Erythroblast (primary cell): ENCODE results near the gene ANGPT4.

Experiments used
- DNase-seq, 2 experiments: peaks; one replicate each; lab custom pipeline; 2025; lab: John Stamatoyannopoulos, UW
- GATA1 ChIP-seq: IDR thresholded peaks from 2 replicates; pipeline ENCODE4 v1.6.1; 2011; ENCODE audit warnings: low read depth, mild to moderate bottlenecking, control low read depth, low read length, moderate library complexity
- POLR2A ChIP-seq: IDR thresholded peaks from 2 replicates; pipeline ENCODE4 v1.6.1; 2011; ENCODE audit warnings: mild to moderate bottlenecking, low read length

ANGPT4 gene

DNA sequence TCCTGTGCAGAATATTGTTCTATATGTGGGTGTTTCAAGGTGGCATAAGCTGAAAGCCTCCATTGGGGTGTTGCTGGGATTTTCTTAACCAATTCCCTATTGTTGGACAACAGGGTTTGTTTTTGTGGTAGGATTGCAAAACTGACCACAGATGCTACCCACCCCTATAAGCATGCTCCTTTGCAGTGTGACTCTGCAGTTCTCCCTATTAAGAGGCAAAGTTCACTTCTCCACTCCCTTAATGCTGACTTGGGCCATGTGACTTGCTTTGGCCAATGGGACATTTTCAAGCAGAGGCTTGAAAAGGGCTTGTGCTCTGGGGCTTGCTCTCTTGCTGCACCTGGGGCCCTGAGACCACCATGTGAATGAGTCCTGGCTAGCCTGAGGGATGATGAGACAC lies 8.5 kb upstream of the ANGPT4 start:
- TF ChIP-seq POLR2A (no peak), GATA1 (no peak)
- DNase-seq = no peak

DNA sequence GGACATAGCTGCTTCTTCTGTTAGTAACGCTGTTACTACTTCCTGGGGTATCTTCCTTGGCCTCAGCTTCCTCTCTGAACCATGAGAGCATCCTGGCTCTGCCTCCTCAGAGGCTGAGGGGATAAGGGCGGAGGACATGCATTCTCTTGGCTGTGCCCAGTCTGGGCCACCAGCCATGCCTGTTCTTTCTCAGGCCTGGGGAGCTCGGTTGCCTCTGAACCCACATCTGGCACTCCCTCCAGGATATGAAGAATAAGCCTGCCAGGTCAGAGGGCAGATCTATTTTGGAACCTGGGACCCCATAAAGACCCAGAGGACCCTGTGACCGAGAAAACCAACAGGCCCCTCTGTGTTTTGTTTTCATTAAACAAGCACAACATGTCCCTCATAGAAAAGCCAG lies 6.6 kb upstream of the ANGPT4 start:
- TF ChIP-seq POLR2A (no peak), GATA1 (no peak)
- no peak for DNase-seq

DNA sequence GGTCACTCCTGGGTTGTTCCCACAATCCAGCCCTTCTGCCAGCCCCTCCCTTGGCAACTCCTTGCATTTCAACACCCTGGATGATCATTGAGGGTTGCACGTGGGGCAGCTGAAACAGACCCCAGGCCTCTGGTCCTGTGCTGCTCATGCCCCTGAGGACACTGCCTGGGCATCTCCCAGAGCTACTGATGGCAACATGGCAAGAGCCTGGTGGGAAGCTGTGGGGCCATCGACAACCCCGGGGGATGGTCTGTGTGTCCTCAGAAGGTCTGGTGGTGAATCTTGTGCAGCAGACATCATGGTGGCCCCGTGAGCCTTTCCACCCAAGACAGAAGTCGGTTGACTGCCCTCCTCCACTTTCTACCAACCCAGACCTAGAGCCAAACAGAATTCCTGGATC lies 4.9 kb upstream of the ANGPT4 start:
- DNase-seq = no peak
- no peak for TF ChIP-seq GATA1
- TF ChIP-seq POLR2A = no peak

DNA sequence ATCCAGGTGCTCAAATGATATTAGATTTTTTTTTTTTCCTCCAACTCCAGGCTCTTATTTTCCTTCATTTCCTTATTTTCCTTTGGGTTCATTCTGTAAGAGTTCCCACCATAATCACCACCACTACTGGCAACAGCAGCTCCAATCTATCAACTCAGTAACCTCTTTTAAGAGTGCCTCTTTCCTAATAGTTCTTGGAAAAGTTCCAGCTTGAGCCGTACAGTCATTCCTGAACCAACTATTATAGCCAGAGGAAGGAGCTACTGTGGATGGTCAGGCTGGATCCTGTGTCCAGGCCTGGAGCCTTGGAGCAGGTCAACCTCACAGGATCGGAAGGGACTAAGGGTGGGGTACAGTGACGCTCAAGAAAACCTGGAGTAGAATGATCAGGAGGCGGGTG lies 4.2 kb upstream of the ANGPT4 start:
- DNase-seq = no peak
- TF ChIP-seq POLR2A (no peak), GATA1 (no peak)

DNA sequence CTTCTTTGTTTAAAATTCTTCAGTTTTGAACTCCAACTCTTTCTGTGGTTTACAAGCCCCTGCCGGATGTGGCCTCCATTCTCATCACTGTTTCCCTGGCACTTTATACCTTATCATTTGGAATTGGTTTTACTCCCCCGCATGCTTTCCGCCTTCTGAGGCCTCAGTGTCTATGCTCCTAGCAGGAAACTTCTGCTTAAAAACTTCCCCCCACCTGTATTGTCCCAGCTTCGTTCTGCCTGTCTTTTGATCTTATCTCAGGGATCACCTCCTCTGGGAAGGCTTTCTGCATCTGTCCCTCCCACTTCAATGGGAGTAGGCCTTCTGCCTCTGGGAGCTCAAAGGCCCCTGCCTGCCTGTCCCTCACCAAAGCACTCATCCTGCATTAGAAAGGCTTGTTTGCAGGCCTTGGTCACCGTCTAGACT lies 3.4 kb upstream of the ANGPT4 start:
- TF ChIP-seq GATA1 (no peak), POLR2A (no peak)
- DNase-seq = no peak

DNA sequence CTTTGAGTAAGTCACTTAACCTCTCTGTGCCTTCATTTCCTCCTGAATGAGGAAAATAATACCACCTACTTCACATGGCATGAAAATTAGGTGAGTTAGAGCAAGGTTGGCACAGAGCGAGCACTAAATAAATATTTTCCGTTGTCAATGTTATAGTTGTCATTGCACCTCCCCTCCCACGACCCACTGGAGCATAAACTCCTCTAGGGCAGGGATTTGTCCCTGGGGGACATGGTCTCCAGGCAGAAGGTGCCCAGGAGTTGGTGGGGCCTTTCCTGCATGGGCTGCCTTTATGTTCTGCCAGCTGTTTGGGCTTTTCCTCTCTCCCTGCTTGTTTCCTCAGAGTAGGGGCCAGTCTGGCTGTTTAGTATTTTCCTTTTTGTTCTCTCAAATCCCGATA lies 1.3 kb upstream of the ANGPT4 start:
- no peak for TF ChIP-seq POLR2A
- TF ChIP-seq GATA1 = no peak
- no peak for DNase-seq

DNA sequence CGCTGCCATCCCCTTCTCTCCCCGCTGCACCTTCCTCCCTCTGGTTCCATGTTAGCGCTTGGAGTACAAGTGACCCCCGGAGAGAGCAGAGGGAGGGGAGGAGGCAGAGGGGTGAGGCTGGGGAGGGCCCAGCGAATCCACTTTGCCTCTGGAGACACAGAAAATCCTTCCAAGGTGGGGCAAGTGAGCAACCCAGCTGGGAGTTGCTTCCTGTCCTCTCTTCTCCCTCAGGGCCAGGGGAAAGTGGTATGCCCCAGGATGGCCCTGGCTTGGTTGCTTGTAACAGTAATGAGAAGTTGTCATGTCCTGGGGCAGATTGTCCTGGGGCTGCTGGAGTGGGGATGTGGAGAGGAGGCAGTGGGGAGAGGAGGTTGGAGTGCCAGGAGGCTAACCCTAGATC lies 691 bp upstream of the ANGPT4 start:
- no peak for TF ChIP-seq POLR2A
- TF ChIP-seq GATA1 = no peak
- DNase-seq = no peak

DNA sequence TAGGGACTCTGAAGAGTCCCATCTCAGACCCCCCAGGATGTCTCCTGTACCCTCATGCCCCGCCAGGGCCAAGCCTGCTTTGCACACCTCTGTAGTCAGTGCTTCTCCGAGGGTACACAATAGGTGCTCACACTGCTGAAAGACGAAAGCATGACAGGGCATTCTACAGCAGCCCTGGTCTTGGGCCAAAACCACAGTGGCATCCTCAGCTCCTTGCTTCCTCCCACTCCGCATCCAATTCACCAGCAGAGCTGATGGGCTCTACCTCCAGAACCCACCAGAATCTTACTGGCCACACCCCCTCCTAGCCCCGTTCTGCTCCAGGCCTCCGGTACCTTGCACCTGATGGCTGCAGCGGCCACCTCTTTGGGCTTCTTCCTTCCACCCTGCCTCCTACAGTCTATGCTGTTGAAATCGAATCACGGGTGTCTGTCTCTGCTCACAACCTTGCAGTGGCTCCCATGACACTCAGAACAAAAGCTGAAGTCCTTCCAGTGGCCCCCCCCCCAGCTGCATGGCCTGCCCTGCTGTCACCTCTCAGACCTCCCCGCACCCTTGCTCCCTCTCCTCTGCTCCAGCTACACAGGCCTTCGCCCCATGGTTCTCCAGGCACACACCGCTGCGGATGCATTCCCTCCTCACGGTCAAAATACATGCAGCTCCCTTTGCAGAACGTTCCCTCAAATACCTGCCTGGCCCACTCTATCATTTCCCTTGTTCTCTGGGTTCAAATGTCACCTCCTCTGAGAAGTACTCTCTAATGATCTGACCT lies 1.2 kb downstream of the ANGPT4 start:
- no peak for DNase-seq
- no peak for TF ChIP-seq POLR2A
- no peak for TF ChIP-seq GATA1

DNA sequence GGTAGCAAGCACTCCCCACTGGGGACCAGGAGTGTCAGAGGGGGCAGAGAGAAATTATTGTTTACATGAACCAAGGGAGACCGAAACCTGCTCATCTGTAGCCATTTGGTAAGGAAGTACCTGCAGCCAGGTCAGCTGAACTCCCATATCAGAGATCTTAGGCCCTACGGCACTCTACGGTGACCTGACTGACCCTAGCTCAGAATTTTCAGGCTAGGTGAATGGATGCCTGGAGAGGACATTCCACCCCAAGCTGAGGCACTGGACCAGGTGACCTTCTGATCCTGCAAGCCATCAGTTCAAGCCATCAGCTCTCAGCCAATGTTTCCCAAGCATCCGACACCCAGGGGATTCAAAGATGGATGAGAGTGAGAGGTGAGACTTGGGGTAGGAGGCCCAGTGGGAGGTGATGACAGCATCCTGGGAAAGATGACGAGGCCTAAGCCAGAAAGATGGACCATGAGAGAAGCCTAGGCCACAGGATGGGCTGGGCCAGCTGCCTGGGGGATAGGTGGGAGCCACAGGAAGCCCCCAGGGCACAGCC lies 2.8 kb downstream of the ANGPT4 start:
- no peak for DNase-seq
- TF ChIP-seq POLR2A (no peak), GATA1 (no peak)

DNA sequence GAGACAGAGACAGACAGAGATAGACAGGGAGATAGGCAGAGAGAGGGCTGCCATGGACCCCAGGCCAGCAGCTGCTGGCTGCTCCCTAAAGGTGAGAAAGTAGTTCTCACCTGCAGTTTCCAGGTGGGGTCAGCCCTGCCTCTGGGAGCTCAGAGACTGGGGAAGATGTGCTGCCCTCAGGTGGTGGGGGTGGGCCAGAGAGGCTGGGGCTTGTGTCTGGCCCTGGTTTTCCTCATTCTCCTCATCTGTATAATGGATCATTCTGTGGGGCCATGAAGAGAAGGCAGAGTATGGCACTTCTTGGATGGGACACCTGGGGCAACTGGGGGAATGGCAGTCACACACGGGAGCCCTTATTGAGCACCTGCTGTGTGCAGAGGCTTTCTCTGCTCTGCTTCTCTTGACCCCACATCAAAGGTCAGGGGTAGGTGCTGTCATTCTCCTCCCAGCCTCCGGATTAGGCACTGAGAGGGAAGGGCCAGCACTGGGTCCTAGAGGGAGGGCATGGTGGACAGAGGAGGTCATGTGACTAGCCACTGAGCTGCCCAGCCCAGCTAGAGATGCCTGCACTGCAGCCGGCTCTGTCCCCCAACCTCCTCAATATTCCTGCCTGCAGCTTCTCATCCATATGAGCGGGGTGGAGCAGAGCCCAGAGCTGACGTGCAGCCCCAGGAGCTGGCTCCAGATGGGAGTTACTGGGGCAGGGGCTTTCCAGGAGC lies 4.1 kb downstream of the ANGPT4 start:
- no peak for TF ChIP-seq GATA1
- no peak for TF ChIP-seq POLR2A
- no peak for DNase-seq

DNA sequence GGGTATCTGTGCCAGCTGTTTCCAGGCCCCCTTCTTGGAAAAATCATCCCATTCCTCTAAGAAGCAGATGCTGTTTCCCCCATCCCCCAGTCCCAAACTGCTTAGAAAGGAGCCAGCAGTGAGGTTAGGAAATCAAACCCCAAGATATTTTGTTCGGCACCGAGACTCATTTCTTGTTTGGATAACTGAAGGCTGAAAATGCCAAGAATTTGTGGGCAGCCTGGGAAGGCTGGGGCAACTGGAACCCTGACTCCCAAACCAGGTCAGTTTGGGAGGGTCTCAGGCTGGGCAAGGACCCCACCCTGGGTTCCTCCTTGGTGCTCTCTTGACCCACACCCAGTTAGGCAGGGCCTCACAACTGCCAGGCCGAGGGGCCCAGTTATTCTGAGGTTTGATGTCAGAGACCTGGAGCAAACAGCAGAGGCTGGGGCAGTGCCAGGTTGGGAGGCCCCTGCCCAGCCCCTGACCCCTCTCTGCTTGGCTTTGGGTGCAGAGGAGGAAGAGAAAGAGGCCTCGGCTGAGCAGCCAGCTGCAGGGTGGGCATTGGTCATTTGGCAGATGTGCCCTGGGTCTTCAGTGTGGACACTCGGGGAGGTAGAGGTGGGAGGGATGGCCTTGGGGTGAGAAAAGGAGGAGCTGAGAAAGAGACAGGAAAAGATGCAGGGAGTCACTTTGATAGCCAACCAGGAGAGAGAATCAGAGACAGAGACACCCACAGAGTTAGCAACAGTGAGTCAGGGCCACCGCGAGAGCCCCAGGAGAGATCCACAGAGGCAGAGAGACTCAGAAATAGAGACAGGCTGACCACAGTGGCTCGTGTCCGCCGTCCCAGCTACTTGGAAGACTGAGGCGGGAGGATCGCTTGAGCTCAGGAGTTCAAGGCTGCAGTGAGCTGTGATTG lies 5.0 kb downstream of the ANGPT4 start:
- TF ChIP-seq POLR2A (no peak), GATA1 (no peak)
- DNase-seq = no peak

DNA sequence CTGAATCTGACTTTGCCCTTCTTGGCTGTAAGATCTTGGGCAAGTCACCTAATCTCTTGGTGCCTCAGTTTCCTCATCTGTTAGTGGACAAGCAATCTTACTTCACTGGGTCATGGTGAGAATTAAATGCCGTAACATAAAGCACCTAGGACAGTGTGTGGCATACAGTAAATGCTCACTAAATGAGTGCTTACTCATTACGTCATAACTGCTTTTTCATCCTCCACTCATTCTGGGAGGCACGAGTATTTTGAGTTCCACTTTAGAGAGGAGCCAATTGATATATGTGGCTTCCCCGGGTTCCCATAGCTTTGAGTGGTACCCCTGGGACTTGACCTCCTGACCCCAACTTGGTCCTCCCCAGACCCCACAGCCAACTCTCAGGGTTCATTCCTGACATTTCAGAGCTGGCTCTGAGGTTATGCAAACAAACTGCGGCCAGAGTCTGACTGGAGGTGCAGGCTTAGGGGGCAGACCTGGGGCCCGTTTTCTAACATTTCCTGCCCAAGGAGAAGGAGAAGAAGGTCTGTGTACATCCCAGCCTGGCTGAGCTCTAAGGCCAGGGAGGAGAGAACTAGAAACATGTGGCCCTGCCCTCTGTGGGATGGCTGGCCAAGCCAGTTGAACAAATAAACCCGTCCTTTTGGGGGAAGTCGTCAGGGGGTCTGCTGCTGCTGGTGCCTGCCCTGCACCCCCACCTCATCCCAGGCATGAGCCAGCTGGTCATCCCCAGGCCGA lies 5.8 kb downstream of the ANGPT4 start:
- TF ChIP-seq GATA1 (no peak), POLR2A (no peak)
- no peak for DNase-seq

DNA sequence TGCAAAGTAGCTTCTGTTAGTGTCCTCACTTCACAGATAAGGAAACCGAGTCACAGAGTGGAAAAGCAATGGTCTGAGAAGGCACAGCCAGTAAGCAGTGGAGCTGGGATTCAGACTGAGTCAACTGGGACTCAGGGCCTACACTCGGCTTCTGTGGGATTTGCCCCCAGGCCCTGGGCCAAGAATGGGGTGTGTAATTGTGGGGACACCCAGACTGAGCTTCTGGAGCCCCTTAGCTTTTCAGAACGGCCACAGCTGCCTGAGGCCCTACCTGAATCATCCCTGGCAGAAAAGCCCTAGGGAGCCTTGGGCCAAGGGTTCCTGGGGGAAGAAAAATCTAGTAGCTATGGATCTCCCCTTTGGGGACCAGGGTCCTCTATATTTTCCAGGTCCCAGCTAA lies 6.5 kb downstream of the ANGPT4 start:
- TF ChIP-seq GATA1 (no peak), POLR2A (no peak)

More for the DNA sequence above, 6.5 kb downstream of the ANGPT4 start:
- DNase-seq = no peak
